IPS-18a (cell line): ENCODE measurements around the gene POLR2E.
A peak's percentile ranks its signal among the peaks of the same experiment; 100 is the strongest.

Source experiments
- H3K27ac ChIP-seq: one replicate; pipeline ENCODE4 v1.5.1; 2013; ENCODE audit warnings: low read length
- H3K27me3 ChIP-seq: one replicate; pipeline ENCODE4 v1.6.1; 2013; ENCODE audit warnings: mild to moderate bottlenecking, low read length; ENCODE audit not compliant: control insufficient read depth, insufficient read depth
- H3K36me3 ChIP-seq: one replicate; pipeline ENCODE4 v1.6.1; 2013; ENCODE audit warnings: low read depth, low read length; ENCODE audit not compliant: control insufficient read depth
- H3K4me1 ChIP-seq: one replicate; pipeline ENCODE4 v1.6.1; 2013; ENCODE audit warnings: low read depth, low read length; ENCODE audit not compliant: control insufficient read depth
- H3K4me3 ChIP-seq: one replicate; pipeline ENCODE4 v1.5.1; 2013; ENCODE audit warnings: low read length
- H3K9ac ChIP-seq: one replicate; pipeline ENCODE4 v1.6.1; 2013; ENCODE audit warnings: mild to moderate bottlenecking, low read length, moderate library complexity
- H3K9me3 ChIP-seq: one replicate; pipeline ENCODE4 v1.6.1; 2013; ENCODE audit warnings: low read depth, low read length; ENCODE audit not compliant: control insufficient read depth

POLR2E gene

DNA sequence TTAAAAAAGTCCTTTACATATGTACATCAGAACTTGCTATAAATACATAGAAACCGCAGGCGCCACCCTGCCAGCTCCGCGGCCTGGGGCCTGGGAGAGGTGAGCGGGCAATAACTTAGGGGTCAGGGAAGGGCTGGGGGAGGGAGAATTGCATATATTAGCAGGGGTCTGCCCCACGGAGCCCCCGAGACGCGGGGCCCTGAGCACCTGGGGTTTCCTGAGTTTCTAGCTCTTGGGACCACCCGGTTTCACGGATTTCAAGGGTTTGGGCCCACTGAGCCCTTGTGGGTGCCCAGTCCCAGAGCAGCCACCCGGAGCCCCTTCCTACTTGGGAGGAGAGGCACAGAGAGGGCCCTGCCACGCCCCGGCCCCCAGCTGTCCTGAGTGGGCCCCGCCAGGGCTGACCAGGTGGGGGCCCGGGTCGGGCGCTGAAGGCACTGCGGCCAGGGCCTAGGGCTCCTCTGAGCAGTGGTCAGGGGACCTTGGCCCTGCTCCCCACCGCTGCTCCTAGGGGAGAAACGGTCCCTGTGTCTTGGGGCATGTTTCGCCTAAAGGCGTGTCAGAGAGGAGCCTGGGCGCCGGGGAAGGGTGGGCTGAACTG is 12.6 kb upstream of the POLR2E start:
- no peak overlapping the region for H3K27ac ChIP-seq
- no peak overlapping the region for H3K9ac ChIP-seq
- H3K9me3 ChIP-seq = no peaks in the 10 kb centered on the region
- H3K4me3 ChIP-seq = no peak overlapping the region
- peaks cover 16% of the 10 kb centered on the region for H3K36me3 ChIP-seq
- peaks cover 7% of the 10 kb centered on the region for H3K4me1 ChIP-seq
- no peaks in the 10 kb centered on the region for H3K27me3 ChIP-seq

DNA sequence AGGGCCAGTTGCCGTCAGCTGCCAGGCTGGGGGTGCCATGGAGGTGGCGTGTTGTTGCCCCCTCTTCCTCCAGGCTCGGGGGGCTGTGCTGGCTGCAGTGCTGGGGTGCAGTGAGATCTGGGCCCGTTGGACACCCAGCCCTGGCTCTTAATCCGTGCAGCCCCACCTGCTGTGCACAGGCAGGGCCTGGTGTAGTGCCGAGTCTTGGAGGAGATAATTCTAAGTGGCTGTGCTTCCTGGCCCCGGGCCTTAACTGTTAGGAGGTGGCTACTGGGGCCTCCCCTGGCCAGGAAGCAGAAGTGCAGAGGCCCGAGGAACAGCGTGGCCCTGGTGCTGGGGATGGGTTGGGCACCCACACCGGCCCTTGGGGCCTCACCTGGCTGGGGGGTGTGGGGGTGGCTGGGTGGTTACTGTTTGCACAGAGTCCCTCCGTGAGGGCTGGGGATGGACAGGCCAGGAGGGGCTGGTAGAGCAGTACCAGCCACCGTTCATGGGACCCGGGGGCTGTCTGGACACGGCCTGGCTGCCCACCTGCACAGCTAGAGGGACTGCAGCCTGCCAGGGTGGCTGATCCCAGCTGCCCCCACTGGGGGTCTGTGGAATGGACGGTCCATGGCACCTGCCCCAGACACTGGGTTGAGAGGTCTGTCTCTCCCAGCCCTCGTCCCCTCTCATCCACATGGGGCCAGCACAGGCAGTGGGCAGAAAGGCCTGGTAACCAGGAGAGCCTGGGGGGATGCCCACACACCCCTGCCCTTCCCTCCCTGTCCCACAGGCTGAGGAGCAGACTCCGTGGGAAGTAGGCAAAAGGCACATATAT is 11.9 kb upstream of the POLR2E start:
- Histone ChIP-seq H3K4me3 (no peak overlapping the region), H3K9ac (no peak overlapping the region), H3K27ac (no peak overlapping the region), H3K4me1 (peaks cover 3% of the 10 kb centered on the region), H3K27me3 (no peaks in the 10 kb centered on the region), H3K9me3 (no peaks in the 10 kb centered on the region), H3K36me3 (peaks cover 16% of the 10 kb centered on the region)

- Histone ChIP-seq H3K36me3 (peaks cover 16% of the 10 kb centered on the region), H3K27me3 (no peaks in the 10 kb centered on the region), H3K9ac (no peak overlapping the region), H3K4me1 (peaks cover 6% of the 10 kb centered on the region), H3K27ac (no peak overlapping the region), H3K9me3 (no peaks in the 10 kb centered on the region), H3K4me3 (no peak overlapping the region)
Observed at GRCh38 chr19:1105873-1106840, 11.0 kb upstream of the POLR2E start.

DNA sequence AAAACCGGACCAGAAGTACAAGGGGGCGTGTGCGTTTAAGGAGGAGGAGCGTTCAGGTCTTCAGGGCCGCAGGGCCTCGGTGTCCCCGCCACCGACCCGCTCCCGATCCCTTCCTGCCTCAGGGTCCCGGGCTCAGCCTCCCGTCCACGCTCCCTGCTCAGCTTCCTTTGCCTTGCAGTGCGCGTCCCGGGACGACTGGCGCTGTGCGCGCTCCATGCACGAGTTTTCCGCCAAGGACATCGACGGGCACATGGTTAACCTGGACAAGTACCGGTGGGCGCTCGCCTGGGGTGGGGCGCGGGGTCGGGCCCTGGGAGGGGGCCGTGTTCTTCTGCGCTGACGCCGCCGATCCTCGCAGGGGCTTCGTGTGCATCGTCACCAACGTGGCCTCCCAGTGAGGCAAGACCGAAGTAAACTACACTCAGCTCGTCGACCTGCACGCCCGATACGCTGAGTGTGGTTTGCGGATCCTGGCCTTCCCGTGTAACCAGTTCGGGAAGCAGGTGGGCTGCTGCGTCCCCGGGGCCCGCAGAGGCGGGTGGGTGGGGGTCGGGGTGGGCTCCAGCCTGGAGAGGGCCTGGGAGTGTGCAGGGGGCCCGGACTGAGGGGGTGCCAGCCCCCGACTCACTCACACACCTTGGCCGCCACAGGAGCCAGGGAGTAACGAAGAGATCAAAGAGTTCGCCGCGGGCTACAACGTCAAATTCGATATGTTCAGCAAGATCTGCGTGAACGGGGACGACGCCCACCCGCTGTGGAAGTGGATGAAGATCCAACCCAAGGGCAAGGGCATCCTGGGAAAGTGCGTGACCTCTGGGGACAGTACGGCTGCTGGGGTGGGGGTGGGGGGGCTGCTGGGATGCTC is 10.1 kb upstream of the POLR2E start:
- H3K4me1 ChIP-seq = peaks cover 6% of the 10 kb centered on the region
- peaks cover 16% of the 10 kb centered on the region for H3K36me3 ChIP-seq
- no peak overlapping the region for H3K27ac ChIP-seq
- peak overlapping the region; percentile 83 for H3K9ac ChIP-seq
- no peaks in the 10 kb centered on the region for H3K9me3 ChIP-seq
- H3K4me3 ChIP-seq = peak overlapping the region; percentile 79
- H3K27me3 ChIP-seq = no peaks in the 10 kb centered on the region

- H3K27me3 ChIP-seq = no peaks in the 10 kb centered on the region
- peaks cover 6% of the 10 kb centered on the region for H3K4me1 ChIP-seq
- H3K27ac ChIP-seq = no peak overlapping the region
- peak overlapping the region; percentile 83 for H3K9ac ChIP-seq
- peaks cover 16% of the 10 kb centered on the region for H3K36me3 ChIP-seq
- peak overlapping the region; percentile 79 for H3K4me3 ChIP-seq
- no peaks in the 10 kb centered on the region for H3K9me3 ChIP-seq
Observed at GRCh38 chr19:1104311-1105007, 9.3 kb upstream of the POLR2E start.

DNA sequence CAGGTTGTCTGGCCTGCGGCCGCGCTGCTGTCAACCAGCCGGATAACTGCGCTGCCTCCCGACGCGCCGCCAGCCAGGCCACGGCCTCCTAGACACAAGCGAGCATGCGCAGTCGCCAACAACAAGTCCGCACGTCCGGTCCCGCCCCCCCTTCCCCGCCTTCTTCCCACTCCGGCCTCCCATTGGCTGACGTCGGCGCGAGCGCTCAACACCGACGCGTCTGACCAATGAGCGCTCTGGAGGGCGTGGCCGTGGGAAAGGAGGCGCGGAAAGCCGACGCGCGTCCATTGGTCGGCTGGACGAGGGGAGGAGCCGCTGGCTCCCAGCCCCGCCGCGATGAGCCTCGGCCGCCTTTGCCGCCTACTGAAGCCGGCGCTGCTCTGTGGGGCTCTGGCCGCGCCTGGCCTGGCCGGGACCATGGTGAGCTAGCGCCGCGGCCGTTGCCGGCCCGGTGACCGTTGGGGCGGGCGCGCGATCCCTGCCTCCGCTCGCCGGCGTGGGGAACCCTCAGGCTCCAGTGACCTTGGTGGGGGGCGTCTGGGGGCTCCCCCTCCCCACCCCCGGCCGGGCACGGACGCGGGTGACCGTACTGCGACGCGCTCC is 8.6 kb upstream of the POLR2E start, which contains the start of gene GPX4:
GPX4 (plus strand) TSS at position 287 of the 603 bp plus-strand sequence; CDS start at position 337, 50 bp downstream.
- no peak within 1 kb of the TSS for H3K27ac ChIP-seq
- peaks cover 6% of the 10 kb centered on the region for H3K4me1 ChIP-seq
- H3K9me3 ChIP-seq = no peaks in the 10 kb centered on the region
- H3K9ac ChIP-seq = peak within 1 kb of the TSS; percentile 83
- peaks cover 13% of the 10 kb centered on the region for H3K36me3 ChIP-seq
- H3K4me3 ChIP-seq = peak within 1 kb of the TSS; percentile 79
- H3K27me3 ChIP-seq = no peaks in the 10 kb centered on the region

DNA sequence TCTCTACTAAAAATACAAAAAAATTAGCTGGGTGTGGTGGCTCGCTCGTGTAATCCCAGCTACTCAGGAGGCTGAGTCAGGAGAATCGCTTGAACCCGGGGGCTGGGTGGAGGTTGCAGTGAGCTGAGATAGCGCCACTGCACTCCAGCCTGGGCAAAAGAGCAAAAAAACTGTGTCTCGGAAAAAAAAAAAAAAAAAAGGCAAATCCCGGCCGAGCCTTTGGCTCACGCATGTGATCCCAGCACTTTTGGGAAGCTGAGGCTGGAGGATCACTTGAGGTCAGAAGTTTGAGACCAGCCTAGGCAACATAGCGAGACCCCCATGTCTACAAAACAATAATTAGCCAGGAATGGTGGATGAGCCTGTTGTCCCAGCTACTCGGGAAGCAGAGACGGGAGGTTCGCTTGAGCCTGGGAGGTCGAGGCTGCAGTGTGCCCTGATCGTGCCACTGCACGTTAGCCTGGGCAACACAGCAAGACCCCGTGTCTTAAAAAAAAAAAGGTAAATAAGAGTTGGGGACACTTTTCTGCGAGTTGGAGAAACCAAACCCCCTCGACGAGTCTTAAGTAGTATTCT is 8.0 kb upstream of the POLR2E start:
- Histone ChIP-seq H3K9ac (no peak overlapping the region), H3K4me3 (peak overlapping the region; percentile 21), H3K27me3 (no peaks in the 10 kb centered on the region), H3K4me1 (peaks cover 6% of the 10 kb centered on the region), H3K36me3 (peaks cover 13% of the 10 kb centered on the region), H3K27ac (no peak overlapping the region), H3K9me3 (no peaks in the 10 kb centered on the region)

DNA sequence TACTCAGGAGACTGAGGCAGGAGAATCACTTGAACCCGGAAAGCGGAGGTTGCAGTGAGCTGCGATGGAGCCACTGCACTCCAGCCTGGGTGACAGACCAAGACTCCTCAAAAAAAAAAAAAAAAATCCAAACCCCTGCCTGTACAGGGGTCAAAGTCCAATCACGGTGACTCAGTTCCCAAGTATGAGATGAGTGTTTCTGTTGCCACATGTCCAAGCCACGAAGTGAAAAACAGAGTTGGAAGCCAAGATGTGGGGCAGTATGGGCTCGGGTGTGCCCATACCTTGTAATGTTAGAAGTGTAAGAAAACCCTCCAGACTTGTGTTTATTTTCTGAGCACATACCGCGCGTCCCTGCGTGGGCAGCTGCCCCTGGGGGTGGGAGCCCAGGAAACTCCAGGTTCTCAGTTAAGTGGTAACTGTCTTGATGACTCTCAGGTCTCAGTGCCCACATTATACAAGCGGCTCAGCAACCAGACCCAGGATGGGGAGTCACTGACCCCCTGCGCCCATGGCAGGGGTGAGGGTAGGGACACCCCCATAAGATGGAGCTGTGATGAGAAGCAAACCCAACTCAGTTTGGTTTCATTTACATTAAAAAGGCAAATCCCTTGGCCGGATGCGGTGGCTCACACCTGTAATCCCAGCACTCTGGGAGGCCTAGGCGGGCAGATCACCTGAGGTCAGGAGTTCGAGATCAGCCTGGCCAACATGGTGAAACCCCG is 7.4 kb upstream of the POLR2E start:
- no peaks in the 10 kb centered on the region for H3K27me3 ChIP-seq
- H3K27ac ChIP-seq = no peak overlapping the region
- H3K4me1 ChIP-seq = peaks cover 6% of the 10 kb centered on the region
- H3K9ac ChIP-seq = no peak overlapping the region
- peaks cover 13% of the 10 kb centered on the region for H3K36me3 ChIP-seq
- H3K4me3 ChIP-seq = no peak overlapping the region
- no peaks in the 10 kb centered on the region for H3K9me3 ChIP-seq

GRCh38 chr19:1101337-1101698 is 6.1 kb upstream of the POLR2E start:
- Histone ChIP-seq H3K4me1 (peaks cover 6% of the 10 kb centered on the region), H3K4me3 (no peak overlapping the region), H3K27me3 (no peaks in the 10 kb centered on the region), H3K9me3 (no peaks in the 10 kb centered on the region), H3K36me3 (peaks cover 4% of the 10 kb centered on the region), H3K27ac (no peak overlapping the region), H3K9ac (no peak overlapping the region)
